ENCODE data around the gene MACIR.

Gene MACIR

DNA sequence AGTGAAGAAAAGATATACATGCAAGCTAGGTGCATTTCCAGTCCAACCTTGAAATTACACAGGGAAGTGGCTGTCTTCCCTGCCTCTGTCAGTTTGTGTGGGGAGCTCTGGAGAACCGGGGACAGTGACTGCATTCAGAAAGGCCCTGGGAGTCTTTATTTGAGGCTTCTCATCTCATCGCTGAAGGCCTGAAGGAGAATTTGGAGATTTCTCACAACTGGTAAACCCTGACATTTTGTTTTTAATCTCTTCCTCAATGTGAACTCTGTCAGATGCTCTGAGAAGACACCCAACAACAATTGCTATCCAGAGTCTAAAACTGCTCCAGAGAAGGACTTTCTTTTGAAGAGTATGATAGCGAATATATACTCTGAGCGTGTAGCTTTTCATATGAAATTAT lies 33.0 kb downstream of the MACIR start:
- no peak for DNase-seq (ENCODE audit: low spot score)

DNA sequence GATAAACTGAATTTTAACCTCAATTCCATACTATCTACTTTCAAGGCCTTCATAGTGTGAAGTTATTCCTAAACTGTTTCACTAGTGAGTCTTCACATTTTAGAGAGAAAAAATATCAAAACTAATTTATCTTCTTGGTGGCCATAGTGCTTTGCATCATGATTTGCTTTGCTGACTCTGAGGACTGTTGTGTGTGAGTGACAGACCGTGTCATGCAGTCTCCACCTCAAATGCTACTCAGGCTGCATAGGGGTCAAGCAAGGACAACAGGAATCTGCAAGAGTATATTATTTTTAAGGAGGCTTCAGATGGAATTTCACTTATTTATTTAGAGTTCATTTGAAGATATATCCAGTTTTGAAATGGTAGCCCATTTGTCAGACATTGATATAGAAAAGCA lies 34.5 kb downstream of the MACIR start:
- no peak for DNase-seq (ENCODE audit: low spot score)

- no peak for DNase-seq (ENCODE audit: low spot score)
Observed at GRCh38 chr5:103293719-103294118, 35.2 kb downstream of the MACIR start.

DNA sequence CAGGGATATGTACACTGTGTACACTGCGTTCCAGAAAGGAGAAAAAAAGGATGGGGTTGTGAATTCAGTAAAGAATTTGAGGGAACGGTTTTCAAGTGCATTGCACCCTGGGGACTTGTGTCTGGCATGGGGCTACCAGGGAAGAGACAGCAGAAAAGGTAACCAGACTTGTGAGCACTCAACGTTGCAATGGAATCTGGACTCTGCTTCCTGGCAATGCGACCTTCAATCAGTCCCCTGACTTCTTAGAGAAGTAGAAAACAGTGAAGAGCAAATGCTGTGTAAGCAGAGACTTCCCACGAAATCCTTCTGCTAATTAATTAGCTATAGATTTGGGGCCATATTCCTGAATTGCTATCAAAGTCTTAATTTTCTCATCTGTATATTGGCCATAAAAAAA lies 36.3 kb downstream of the MACIR start:
- DNase-seq (ENCODE audit: low spot score): no peak

GRCh38 chr5:103295424-103295823 lies 36.9 kb downstream of the MACIR start:
- DNase-seq (ENCODE audit: low spot score): no peak

DNA sequence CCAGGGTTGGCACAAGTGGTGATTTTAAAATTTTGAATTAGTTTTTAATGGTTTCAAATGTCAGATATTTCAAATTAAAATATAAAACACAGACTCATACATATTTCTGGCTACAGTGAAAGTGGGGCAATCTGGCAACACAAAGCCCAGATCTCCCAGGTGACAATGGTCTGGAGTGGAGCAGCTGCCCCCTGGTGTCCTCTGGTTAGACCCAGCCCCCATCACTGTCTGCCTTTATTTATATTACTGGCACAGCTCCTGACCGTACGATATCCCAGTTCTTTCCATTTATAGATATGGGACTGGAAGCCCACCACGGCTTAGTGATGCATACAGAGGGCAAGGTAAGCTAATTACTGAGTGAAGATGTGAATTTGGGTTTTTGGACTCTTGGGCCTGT lies 37.3 kb downstream of the MACIR start:
- no peak for DNase-seq (ENCODE audit: low spot score)

DNA sequence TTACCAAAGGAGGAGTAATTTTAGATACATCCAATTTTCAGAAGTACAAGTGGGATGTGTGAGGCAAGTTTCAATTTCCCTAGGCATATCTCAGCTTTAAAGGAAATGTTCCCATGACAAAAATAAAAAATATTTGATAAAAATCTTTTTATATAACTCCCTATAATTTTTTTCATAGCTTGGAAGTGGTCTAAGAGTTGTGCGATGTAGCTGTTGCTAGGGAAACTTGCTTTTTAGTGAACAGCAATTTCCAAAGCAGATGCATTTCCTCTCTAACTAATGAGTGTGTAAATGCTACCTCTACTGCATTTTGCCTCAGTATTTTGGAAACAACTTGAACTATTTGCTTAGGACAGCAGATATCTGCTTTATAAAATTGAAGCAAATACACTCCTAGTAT lies 39.6 kb downstream of the MACIR start:
- DNase-seq (ENCODE audit: low spot score): no peak

GRCh38 chr5:103298607-103299188 lies 40.1 kb downstream of the MACIR start:
- DNase-seq (ENCODE audit: low spot score): no peak

- no peak for DNase-seq (ENCODE audit: low spot score)
Observed at GRCh38 chr5:103305809-103306208, 47.2 kb downstream of the MACIR start.

GRCh38 chr5:103307470-103307869 lies 48.9 kb downstream of the MACIR start:
- no peak for DNase-seq (ENCODE audit: low spot score)

- DNase-seq (ENCODE audit: low spot score): no peak
Observed at GRCh38 chr5:103308774-103309173, 50.2 kb downstream of the MACIR start.

GRCh38 chr5:103313056-103313455 lies 54.5 kb downstream of the MACIR start:
- DNase-seq (ENCODE audit: low spot score): no peak

GRCh38 chr5:103315455-103315854 lies 56.9 kb downstream of the MACIR start:
- no peak for DNase-seq (ENCODE audit: low spot score)

DNA sequence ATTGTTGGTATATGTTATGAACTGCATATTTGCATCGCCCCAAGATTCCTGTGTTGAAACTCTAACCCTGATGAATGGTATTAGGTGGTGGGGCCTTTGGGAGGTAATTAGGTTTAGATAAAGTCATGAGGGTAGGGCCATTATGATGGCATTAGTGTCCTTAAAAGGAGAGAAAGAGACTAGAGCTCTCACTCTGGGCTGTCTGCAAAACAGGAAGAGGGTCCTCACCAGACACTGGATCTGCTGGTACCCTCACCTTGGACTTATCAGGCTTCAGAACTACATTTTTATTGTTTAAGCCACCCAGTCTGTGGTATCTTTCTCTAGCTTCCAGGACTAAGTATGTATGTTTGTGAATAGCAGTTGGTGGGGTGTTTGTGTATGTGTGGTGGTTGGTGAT lies 68.9 kb downstream of the MACIR start:
- DNase-seq (ENCODE audit: low spot score): no peak

DNA sequence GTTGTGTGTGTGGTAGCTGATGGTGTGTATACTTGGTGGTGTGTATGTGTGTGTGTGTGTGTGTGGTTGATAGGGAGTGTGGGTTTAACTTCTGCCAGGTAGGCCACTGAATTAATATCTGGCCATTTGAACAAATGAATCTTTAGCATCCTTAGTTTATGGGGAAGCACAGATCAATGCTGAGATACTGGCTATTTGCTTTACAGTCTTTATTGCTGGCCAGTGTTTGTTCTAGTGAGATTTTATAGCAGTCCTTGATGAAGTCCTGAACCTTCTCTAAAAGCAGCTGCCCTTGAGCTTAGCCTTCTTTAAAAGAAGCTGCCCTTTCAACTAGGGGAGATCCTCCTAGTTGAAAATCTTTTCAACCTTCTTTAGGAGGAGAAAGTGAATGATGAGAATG lies 69.3 kb downstream of the MACIR start:
- no peak for DNase-seq (ENCODE audit: low spot score)

Data from GM03348 (cell line).